ENCODE data around the gene HMSD. TPM values are rescaled to one million over a fixed set of nuclear protein-coding genes. Genes with fewer than 3 reads are reported as not detected.
A peak's percentile ranks its signal among the peaks of the same experiment; 100 is the strongest.
"Not testable (repeated sequence)": the region's sequence is repeated elsewhere in the genome, so short reads cannot be mapped to it uniquely, and the experiment has no call there.

HMSD gene
- total RNA-seq, 3 donors from 2014 or later = 3.0 to 9.5 (median 6.8) TPM

DNA sequence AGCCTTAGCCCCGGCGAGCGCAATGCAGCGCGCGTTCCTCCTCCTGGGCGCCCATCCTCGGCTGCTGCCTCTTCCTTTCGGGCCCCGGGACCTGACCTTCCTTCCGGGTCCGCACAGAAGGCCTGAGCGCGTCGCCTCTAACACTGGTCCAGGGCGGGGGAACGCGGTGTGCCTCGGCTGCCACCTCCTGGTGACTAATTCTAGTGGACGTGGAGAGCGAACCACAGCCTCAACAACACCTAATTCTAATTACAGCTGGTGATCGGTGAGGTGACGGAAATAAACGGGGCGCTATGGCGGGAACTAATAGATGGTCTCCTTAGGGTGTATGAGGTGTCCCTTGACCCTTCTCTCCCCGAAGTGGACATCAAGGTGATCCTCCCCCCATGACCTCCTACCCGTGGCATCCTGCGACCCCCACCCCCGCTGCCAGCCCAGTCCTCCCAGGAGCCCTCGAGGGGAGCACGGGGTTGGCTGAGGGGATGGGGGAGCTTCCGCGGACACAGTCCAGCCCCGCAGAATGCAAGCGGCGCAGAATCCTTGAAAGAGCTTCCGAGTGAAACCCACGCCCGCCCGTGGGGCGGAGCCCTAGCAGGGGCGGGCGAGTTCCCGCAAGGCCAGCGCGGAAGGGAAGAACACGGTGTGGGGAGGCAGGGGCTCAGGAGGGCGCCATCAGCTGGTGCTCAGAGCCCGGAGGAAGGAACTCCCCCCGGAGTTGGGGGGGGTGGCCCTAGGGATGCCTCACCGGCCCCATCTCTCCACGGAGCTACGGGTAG, 12.8 kb upstream of the HMSD start:
- Mint-ChIP-seq H3K9me3 (no peaks in the 10 kb centered on the region), H3K36me3 (ENCODE audit: insufficient read depth) (no peaks in the 10 kb centered on the region), H3K4me1 (ENCODE audit: low read depth) (peaks cover 2% of the 10 kb centered on the region), H3K4me3 (peak overlapping the region; percentile 68), H3K27me3 (ENCODE audit: low read depth) (peaks cover 10% of the 10 kb centered on the region)
- DNase-seq (peak; percentile 6), ATAC-seq (peak; percentile 83 to 87)

DNA sequence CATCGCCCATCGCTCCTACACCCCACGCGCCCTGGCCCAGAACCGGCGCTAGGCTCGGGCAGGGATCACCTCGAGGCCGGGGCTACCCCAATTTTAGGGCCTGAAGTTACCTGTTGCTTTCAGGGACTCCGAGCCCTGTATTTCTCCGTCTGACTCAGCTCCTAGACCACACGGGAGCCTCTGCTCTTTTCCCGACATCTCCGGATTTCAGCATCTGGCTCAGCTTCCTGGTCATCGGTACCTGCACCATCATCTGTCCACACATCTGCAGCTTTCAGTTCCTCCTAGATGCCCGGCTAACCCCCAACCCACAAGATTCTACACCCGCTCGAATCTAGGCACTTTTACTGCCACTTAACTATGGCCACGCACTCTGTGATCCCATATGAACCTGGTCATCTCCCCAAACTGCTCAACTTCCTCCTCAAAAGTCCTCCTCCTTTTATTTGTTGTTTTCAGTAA, 12.1 kb upstream of the HMSD start:
- peaks cover 2% of the 10 kb centered on the region for H3K4me1 Mint-ChIP-seq (ENCODE audit: low read depth)
- ATAC-seq = no peak
- no peak for DNase-seq
- H3K36me3 Mint-ChIP-seq (ENCODE audit: insufficient read depth) = no peaks in the 10 kb centered on the region
- H3K27me3 Mint-ChIP-seq (ENCODE audit: low read depth) = peaks cover 16% of the 10 kb centered on the region
- H3K4me3 Mint-ChIP-seq = no peak overlapping the region
- no peaks in the 10 kb centered on the region for H3K9me3 Mint-ChIP-seq

DNA sequence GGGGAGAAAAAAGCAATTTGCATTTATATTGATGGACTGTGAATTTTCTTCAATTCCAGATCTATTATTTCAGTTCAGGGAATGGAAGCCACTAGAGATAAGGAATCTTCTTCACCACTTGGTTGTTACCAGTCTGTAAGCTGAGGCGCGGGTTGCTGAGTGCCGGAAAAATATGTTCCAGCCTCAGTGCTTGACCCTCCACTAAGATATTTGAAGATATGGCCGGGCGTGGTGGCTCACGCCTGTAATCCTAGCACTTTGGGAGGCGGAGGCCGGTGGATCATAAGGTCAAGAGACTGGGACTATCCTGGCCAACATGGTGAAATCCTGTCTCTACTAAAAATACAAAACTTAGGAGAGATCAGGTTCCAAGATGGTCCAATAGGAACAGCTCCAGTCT, 9.1 kb upstream of the HMSD start:
- H3K4me3 Mint-ChIP-seq = no peak overlapping the region
- DNase-seq = no peak
- no peak for ATAC-seq
- H3K36me3 Mint-ChIP-seq (ENCODE audit: insufficient read depth) = no peaks in the 10 kb centered on the region
- H3K4me1 Mint-ChIP-seq (ENCODE audit: low read depth) = peaks cover 2% of the 10 kb centered on the region
- peaks cover 32% of the 10 kb centered on the region for H3K27me3 Mint-ChIP-seq (ENCODE audit: low read depth)
- H3K9me3 Mint-ChIP-seq = no peaks in the 10 kb centered on the region

DNA sequence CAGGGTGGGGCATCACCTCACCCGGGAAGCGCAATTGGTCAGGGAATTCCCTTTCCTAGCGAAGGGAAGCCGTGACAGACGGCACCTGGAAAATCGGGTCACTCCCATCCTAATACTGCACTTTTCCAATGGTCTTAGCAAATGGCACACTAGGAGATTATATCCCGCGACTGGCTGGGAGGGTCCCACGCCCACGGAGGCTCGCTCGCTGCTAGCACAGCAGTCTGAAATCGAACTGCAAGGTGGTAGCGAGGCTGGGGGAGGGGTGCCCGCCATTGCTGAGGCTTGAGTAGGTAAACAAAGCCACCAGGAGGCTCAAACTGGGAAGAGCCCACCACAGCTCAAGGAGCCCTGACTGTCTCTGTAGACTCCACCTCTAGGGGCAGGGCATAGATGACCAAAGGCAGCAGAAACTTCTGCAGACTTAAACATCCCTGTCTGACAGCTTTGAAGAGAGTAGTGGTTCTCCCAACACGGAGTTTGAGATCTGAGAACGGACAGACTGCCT, 8.5 kb upstream of the HMSD start:
- not testable (repeated sequence) for H3K9me3 Mint-ChIP-seq; H3K36me3 Mint-ChIP-seq (ENCODE audit: insufficient read depth); H3K4me3 Mint-ChIP-seq; DNase-seq; ATAC-seq; H3K4me1 Mint-ChIP-seq (ENCODE audit: low read depth)
- H3K27me3 Mint-ChIP-seq (ENCODE audit: low read depth) = peaks cover 33% of the 10 kb centered on the region

DNA sequence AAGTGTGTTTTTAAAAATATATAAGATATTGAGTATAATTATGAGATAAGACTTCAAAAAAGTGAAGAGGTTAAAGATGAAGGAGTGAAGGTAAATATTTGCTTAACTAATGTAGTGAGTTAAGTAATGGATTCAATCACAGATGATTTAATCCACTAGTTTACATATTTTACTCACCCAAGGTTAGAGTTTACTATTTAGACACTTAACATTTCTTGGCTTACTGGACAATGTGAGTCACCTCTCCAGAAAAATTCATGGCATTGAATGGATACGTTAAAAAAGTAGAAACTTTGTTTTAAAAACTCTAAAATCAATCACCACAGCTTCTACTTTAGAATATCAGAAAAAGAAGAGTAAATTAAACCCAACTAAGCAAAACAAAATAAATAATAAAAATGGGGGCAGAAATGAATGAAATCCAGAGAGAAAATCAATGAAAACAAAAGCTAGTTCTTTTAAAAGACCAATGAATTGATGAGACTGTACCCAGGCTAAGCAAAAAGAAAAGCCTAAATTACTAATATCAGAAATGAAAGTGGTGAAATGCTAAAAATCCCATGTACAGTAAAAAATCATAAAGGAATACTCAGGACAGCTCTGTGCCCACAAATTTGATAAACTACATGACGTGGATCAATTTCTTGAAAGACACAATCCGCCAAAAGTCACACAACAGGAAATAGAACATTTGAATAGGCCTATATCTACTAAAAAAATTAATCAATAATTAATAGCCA, 1.9 kb upstream of the HMSD start:
- H3K4me3 Mint-ChIP-seq = no peak overlapping the region
- H3K36me3 Mint-ChIP-seq (ENCODE audit: insufficient read depth) = no peaks in the 10 kb centered on the region
- peaks cover 36% of the 10 kb centered on the region for H3K4me1 Mint-ChIP-seq (ENCODE audit: low read depth)
- H3K27me3 Mint-ChIP-seq (ENCODE audit: low read depth) = peaks cover 39% of the 10 kb centered on the region
- DNase-seq (no peak), ATAC-seq (no peak)
- peaks cover 7% of the 10 kb centered on the region for H3K9me3 Mint-ChIP-seq

DNA sequence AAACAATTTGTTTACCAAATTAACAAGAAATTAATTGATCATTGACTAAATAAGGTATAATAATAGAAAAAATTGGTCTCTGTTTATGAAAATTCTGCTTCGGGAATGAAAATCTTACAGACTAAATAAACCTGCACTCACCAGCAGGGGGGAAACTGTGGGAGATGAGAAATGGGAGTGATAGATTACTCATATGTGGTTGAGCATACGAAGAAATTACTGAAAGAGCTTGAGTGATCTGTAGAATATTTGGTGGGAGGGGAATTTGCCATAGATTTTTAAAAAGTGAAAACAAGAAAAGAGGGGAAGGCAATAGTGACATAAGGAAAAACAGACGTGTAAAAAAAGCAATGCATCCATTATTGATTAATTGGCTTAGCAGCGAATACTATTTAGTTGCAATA, 2.2 kb downstream of the HMSD start:
- peaks cover 15% of the 10 kb centered on the region for H3K27me3 Mint-ChIP-seq (ENCODE audit: low read depth)
- no peaks in the 10 kb centered on the region for H3K36me3 Mint-ChIP-seq (ENCODE audit: insufficient read depth)
- peaks cover 36% of the 10 kb centered on the region for H3K4me1 Mint-ChIP-seq (ENCODE audit: low read depth)
- DNase-seq (no peak), ATAC-seq (peak; percentile 58 to 75)
- H3K4me3 Mint-ChIP-seq = no peak overlapping the region
- peaks cover 7% of the 10 kb centered on the region for H3K9me3 Mint-ChIP-seq

DNA sequence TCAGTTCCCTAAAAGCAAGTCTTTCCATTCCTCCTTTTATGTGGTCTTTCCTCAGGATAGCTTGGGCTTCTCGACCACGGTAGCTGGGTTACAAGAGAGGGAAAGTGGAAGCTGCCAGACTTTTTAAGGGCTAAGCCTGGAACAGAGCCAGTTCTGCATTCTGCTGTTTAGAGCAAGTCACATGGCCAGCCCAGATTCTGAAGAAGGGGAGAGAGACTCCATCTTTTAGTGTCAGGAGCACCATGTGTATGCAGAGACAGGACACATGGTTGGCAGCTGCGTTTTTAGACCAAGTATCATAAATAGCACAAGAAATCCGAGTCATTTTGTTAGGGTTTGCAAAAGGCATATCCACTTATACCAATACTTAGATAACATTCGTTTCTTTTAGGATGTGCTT, 4.7 kb downstream of the HMSD start:
- Mint-ChIP-seq H3K36me3 (ENCODE audit: insufficient read depth) (no peaks in the 10 kb centered on the region), H3K4me3 (no peak overlapping the region), H3K4me1 (ENCODE audit: low read depth) (peaks cover 22% of the 10 kb centered on the region), H3K27me3 (ENCODE audit: low read depth) (peaks cover 12% of the 10 kb centered on the region), H3K9me3 (peaks cover 7% of the 10 kb centered on the region)
- DNase-seq (no peak), ATAC-seq (no peak)

DNA sequence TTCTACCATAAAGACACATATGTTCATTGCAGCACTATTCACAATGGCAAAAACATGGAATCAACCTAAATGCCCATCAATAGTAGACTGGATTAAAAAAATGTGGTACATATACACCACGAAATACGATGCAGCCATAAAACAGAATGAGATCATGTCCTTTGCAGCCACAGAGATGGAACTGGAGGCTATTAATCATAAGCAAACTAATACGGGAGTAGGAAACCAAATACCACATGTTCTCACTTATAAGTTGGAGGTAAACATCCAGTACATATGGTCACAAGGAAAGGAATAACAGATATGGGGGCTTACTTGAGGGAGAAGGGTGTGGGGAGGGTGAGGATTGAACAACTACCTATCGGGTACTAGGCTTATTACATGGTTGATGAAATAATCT, 7.7 kb downstream of the HMSD start:
- ATAC-seq = no peak
- no peak overlapping the region for H3K4me3 Mint-ChIP-seq
- H3K36me3 Mint-ChIP-seq (ENCODE audit: insufficient read depth) = no peaks in the 10 kb centered on the region
- H3K9me3 Mint-ChIP-seq = peaks cover 1% of the 10 kb centered on the region
- peaks cover 19% of the 10 kb centered on the region for H3K27me3 Mint-ChIP-seq (ENCODE audit: low read depth)
- DNase-seq = no peak
- H3K4me1 Mint-ChIP-seq (ENCODE audit: low read depth) = peaks cover under 1% of the 10 kb centered on the region

DNA sequence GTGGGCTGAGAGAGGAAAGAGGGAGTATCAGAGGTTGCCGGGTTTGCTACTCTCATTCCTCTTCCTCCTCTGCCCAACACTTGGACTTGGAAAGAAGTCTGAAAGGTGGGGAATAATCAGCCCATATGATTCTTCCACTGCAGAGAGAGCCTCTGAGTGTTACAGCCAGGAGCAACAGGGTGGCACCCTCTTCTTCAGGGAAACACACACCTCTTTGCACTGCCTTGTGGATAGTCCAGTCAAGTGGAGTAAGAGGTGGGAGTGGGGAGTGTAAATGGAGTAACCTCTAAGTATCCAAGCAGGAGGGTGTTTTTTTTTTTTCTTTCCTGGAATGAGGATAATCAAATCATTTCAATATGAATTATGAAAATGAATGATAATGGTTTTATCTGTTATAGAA, 11.8 kb downstream of the HMSD start:
- H3K27me3 Mint-ChIP-seq (ENCODE audit: low read depth) = peaks cover 18% of the 10 kb centered on the region
- DNase-seq = no peak
- H3K9me3 Mint-ChIP-seq = no peaks in the 10 kb centered on the region
- ATAC-seq = no peak
- no peak overlapping the region for H3K4me3 Mint-ChIP-seq
- no peaks in the 10 kb centered on the region for H3K36me3 Mint-ChIP-seq (ENCODE audit: insufficient read depth)
- H3K4me1 Mint-ChIP-seq (ENCODE audit: low read depth) = no peaks in the 10 kb centered on the region

DNA sequence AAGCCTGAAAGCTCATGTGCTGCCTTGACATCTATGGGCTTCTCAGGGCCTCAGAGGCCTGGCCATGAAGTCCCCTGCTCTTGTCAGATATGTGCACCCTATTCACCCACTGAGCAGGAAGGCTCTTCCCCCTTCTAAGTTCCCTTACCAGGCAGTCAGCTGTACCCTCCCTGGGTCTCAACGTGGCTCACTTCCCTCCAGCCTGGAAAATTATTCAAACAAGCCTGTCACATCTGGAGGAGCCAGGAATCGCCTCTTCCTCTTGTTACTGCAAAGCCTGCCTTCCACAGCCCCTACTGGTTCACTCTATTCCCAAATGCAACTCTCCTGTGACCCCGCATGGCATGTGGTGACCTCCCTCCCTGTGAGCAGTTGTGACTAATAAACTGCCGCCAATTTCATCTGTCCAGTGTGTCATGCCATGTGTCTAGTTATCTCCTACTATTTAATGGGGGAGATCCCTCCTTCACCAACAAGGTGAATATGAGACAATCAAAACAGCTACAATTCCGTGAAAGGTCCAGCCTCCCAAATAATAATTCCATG, 12.4 kb downstream of the HMSD start:
- Mint-ChIP-seq H3K4me1 (ENCODE audit: low read depth) (no peaks in the 10 kb centered on the region), H3K27me3 (ENCODE audit: low read depth) (peaks cover 17% of the 10 kb centered on the region), H3K9me3 (no peaks in the 10 kb centered on the region), H3K4me3 (no peak overlapping the region), H3K36me3 (ENCODE audit: insufficient read depth) (no peaks in the 10 kb centered on the region)
- ATAC-seq = no peak
- no peak for DNase-seq

DNA sequence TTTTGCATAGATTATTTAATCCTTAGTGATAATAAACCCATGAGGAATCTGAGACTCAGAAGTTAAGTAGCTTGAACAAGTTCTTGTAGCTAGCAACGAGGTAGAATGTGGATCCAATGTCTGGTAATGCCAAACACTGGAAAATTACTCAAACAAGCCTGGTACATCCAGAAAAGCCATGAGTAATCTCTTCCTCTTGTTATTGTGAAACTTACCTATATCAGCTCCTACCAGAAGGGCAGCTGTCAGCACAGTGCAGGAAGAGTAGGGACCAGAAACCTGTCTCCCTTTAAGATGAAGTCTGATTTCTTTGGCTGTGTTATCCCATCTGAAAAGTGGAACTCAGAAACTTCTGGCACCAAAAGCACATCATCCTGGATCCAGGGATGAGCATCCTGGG, 13.0 kb downstream of the HMSD start:
- Mint-ChIP-seq H3K36me3 (ENCODE audit: insufficient read depth) (no peaks in the 10 kb centered on the region), H3K9me3 (no peaks in the 10 kb centered on the region), H3K4me1 (ENCODE audit: low read depth) (no peaks in the 10 kb centered on the region), H3K27me3 (ENCODE audit: low read depth) (peaks cover 12% of the 10 kb centered on the region), H3K4me3 (no peak overlapping the region)
- DNase-seq (no peak), ATAC-seq (peak in 1 of 2 donors; percentile 30)

DNA sequence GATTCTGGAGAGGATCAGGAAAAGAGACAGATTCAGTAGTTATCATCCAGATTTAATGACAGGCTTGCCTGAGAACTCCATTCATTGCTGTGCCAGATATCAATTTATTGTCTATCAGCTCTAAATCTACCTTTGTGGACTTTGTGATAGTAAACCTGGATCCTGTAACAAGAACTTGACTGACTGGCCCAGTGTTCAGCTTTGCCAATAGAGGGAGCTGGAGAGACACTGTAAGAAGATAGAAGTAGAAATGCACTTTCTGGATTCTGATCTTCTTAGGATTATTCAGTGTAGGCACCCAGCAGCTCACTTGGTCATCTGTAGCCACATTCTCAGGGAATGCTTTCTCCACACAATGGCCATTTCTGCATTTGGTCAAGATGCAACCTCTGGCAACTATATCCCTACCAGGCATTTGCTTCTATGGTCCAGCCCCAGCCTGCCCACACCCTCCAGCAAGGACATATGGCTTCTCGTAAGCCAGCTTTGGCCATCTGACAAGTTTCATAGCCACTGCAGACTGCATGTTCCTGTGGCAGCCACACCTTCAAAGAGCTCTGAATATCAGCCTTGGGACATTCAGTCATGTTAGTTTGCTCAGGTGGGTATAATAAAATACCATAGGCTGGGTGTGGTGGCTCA, 14.6 kb downstream of the HMSD start:
- no peaks in the 10 kb centered on the region for H3K4me1 Mint-ChIP-seq (ENCODE audit: low read depth)
- no peaks in the 10 kb centered on the region for H3K36me3 Mint-ChIP-seq (ENCODE audit: insufficient read depth)
- DNase-seq (peak; percentile 38), ATAC-seq (peak; percentile 79 to 80)
- H3K4me3 Mint-ChIP-seq = no peak overlapping the region
- H3K27me3 Mint-ChIP-seq (ENCODE audit: low read depth) = peaks cover 10% of the 10 kb centered on the region
- H3K9me3 Mint-ChIP-seq = no peaks in the 10 kb centered on the region

DNA sequence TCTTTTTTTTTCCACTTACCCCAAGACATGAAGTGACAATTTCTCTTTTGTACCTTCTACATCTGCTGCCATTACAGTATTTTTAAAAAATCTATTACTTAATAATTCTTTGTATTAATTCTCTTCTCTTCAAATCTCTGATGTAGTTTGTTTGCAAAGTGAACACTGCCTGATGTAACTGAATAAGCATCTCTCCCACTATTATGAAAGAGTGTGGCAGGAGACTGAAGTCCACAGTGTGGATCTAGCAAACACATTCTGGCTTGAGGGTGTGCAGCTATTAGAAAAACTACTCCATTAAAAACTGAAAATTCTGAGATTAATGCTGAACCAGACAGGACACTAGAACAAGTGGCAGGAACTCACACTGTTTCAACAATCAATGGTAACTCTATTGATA, 15.8 kb downstream of the HMSD start:
- Mint-ChIP-seq H3K9me3 (no peaks in the 10 kb centered on the region), H3K4me3 (no peak overlapping the region), H3K27me3 (ENCODE audit: low read depth) (peaks cover 7% of the 10 kb centered on the region), H3K4me1 (ENCODE audit: low read depth) (peaks cover 10% of the 10 kb centered on the region), H3K36me3 (ENCODE audit: insufficient read depth) (no peaks in the 10 kb centered on the region)
- no peak for ATAC-seq
- no peak for DNase-seq

DNA sequence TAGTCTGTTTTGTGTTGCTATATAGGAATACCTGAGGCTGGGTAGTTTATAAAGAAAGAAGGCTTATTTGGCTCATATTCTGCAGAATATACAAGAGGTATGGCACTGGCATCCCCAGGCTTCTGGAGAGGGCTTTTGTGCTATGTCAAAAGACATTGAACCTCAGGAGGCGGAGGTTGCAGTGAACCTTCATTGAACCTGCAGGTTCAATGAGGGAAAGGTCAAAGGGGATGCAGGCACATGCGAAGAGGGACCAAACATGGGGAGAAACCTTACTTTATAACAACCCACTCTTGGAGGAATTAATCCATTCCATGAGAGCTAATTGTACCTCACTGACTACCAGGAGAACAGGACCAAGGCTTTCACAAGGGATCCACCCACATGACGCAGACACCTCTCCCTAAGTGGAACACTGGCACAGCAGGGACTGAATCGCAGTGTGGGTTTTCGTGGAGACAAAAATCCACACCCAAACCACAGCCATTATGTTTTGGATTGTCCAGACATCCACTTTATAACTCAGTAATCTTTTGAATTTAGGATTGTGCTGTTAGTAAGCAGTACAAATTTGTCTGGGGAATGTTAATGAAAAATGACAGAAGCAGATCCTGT, 16.7 kb downstream of the HMSD start:
- H3K9me3 Mint-ChIP-seq = no peaks in the 10 kb centered on the region
- no peak overlapping the region for H3K4me3 Mint-ChIP-seq
- H3K4me1 Mint-ChIP-seq (ENCODE audit: low read depth) = peaks cover 13% of the 10 kb centered on the region
- ATAC-seq = no peak
- H3K36me3 Mint-ChIP-seq (ENCODE audit: insufficient read depth) = no peaks in the 10 kb centered on the region
- no peak for DNase-seq
- peaks cover 7% of the 10 kb centered on the region for H3K27me3 Mint-ChIP-seq (ENCODE audit: low read depth)
